ENCODE results near the gene ANXA11.

Gene ANXA11

DNA sequence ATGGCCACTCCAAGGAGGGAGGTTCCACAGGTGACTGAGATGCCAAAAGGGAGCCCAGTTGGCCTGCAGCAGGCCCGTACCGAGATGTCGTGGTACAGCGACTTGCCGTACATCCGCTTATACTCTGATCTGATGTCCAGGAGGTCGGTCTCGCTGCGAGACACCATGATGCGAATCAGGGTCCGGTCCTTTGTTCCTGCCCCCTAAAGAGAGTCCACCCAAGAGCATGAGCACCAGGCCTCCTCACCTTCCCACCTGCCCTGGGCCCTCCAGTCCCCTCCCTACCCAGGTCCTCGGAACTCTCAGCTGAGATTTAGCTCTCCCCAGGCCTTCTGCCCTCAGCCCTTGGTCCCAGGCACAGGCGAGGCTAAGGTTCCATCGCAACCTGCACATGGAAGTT lies 47.8 kb downstream of the ANXA11 start:
- no peak overlapping the region for H3K27ac ChIP-seq
- no peak for DNase-seq (ENCODE audit: low read depth, low spot score)
- no peak overlapping the region for H3K9ac ChIP-seq (ENCODE audit: insufficient read length)
- no peak overlapping the region for H3K4me3 ChIP-seq
- no peak for TF ChIP-seq POLR2AphosphoS5 (IDR thresholded peaks at IDR 0.05; ENCODE audit: borderline replicate concordance, low read depth, low read length)
- no peak for TF ChIP-seq EZH2 (IDR thresholded peaks at IDR 0.05)
- no peak for TF ChIP-seq FOXP2 (optimal IDR thresholded peaks at IDR 0.05; ENCODE audit: control extremely low read depth, extremely low read length, insufficient read depth)
- H3K9me3 ChIP-seq (ENCODE audit: low read depth, low read length) = no peaks in the 10 kb centered on the region
- H3K36me3 ChIP-seq (ENCODE audit: insufficient read depth, low read length) = peaks cover 22% of the 10 kb centered on the region

DNA sequence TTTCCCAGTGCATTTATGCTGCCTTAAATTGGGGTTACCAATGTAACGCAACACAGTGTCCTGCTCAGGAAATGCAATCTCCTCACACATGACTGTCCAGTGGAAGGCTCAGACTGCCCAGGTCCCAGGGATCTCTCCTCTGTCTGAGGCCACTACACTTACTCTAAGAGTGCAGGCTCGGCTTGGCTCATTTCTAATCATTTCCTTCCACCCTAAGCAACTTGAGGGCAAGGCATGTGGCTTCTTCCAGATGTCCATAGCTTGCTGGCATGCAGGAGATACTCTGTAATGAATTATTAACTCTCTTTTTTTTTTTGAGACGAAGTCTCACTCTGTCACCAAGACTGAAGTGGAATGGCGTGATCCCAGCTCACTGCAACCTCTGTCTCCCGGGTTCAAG lies 49.1 kb downstream of the ANXA11 start:
- Histone ChIP-seq H3K4me3 (no peak overlapping the region), H3K27ac (no peak overlapping the region), H3K9me3 (ENCODE audit: low read depth, low read length) (no peaks in the 10 kb centered on the region), H3K9ac (ENCODE audit: insufficient read length) (no peak overlapping the region), H3K36me3 (ENCODE audit: insufficient read depth, low read length) (peaks cover 22% of the 10 kb centered on the region)
- no peak for TF ChIP-seq EZH2 (IDR thresholded peaks at IDR 0.05)
- TF ChIP-seq POLR2AphosphoS5 (IDR thresholded peaks at IDR 0.05; ENCODE audit: borderline replicate concordance, low read depth, low read length) = no peak
- TF ChIP-seq FOXP2 (optimal IDR thresholded peaks at IDR 0.05; ENCODE audit: control extremely low read depth, extremely low read length, insufficient read depth) = no peak
- no peak for DNase-seq (ENCODE audit: low read depth, low spot score)

DNA sequence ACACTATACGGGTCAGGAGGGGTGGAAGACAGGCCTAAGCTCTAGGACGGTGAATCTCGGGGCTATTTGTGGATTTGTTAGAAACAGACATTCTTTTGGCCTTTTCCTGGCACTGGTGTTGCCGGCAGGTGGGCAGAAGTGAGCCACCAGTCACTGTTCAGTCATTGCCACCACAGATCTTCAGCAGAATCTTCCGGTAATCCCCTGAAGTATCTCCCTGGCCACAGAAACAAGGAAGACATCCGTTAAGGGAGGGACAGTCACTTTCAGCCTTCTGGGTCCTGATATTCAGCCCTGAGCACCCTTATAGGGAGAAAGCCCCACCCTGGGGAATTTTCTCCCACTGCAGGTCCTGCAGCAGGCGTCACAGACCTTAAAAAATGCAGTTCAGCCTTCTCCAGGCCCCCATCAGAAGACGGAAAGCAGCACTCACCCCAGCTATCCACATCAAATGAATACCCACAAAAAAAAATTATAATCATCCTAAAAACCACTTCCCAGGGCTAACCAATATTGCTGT lies 49.6 kb downstream of the ANXA11 start:
- H3K9ac ChIP-seq (ENCODE audit: insufficient read length) = no peak overlapping the region
- no peaks in the 10 kb centered on the region for H3K9me3 ChIP-seq (ENCODE audit: low read depth, low read length)
- H3K4me3 ChIP-seq = no peak overlapping the region
- TF ChIP-seq POLR2AphosphoS5 (IDR thresholded peaks at IDR 0.05; ENCODE audit: borderline replicate concordance, low read depth, low read length) = no peak
- no peak for DNase-seq (ENCODE audit: low read depth, low spot score)
- no peak overlapping the region for H3K27ac ChIP-seq
- H3K36me3 ChIP-seq (ENCODE audit: insufficient read depth, low read length) = peaks cover 22% of the 10 kb centered on the region

DNA sequence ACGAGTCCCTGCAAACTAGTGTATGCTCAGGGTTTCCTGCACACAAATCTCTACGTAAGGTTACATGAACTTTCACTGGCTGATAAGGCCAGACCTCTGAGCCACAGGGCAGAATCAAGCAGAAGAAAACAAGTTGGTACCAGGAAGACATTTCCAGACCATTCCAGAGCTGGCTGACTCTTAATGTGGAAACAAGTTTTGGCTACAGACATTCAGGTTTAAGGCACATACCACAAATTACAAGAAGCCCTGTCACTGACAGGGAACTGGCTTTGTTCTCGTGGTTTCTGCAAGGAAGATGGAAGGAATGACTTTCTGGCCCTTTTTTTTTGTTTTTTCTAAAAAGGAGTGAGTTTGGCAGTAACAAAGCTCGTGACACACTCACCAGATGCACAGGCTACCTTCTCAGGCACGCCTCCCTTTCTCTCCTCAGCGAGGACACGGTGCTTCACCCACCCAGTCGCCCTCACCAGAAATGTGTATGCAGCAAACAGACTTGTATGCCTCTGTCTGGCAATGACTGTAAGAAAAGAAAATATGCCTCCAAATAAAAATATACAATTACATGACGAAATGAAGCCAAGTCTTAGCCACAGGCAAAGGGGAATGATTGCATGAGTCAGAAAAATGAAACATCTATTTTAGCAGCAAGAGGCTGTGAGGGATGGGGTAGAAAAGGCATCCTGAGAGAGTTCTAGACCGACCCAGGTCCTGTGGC lies 50.2 kb downstream of the ANXA11 start:
- Histone ChIP-seq H3K36me3 (ENCODE audit: insufficient read depth, low read length) (peaks cover 22% of the 10 kb centered on the region), H3K4me3 (no peak overlapping the region), H3K27ac (no peak overlapping the region), H3K9me3 (ENCODE audit: low read depth, low read length) (no peaks in the 10 kb centered on the region), H3K9ac (ENCODE audit: insufficient read length) (no peak overlapping the region)
- TF ChIP-seq EZH2 (IDR thresholded peaks at IDR 0.05) (no peak), POLR2AphosphoS5 (IDR thresholded peaks at IDR 0.05; ENCODE audit: borderline replicate concordance, low read depth, low read length) (no peak), FOXP2 (optimal IDR thresholded peaks at IDR 0.05; ENCODE audit: control extremely low read depth, extremely low read length, insufficient read depth) (no peak)
- no peak for DNase-seq (ENCODE audit: low read depth, low spot score)

DNA sequence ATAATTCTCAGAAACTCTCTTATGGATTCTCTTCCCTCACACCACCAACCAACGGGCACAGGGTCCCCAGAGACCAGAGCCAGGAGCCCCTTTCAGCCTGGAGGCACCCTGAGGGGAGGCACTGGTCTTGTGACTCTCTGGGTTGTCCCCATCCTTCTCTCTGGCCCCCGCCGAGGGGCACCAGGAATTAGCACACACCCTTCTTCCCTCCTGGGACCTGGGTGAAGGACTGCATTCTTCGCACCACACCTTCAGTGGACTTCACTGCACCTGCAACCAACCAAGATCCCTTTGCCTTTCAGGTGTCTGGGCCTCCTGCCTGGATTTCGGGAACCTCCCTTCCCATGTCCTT lies 50.7 kb downstream of the ANXA11 start:
- H3K27ac ChIP-seq = no peak overlapping the region
- peaks cover 22% of the 10 kb centered on the region for H3K36me3 ChIP-seq (ENCODE audit: insufficient read depth, low read length)
- DNase-seq (ENCODE audit: low read depth, low spot score) = no peak
- no peak overlapping the region for H3K9ac ChIP-seq (ENCODE audit: insufficient read length)
- no peak for TF ChIP-seq POLR2AphosphoS5 (IDR thresholded peaks at IDR 0.05; ENCODE audit: borderline replicate concordance, low read depth, low read length)
- no peak for TF ChIP-seq EZH2 (IDR thresholded peaks at IDR 0.05)
- no peak for TF ChIP-seq FOXP2 (optimal IDR thresholded peaks at IDR 0.05; ENCODE audit: control extremely low read depth, extremely low read length, insufficient read depth)
- no peak overlapping the region for H3K4me3 ChIP-seq
- H3K9me3 ChIP-seq (ENCODE audit: low read depth, low read length) = no peaks in the 10 kb centered on the region

DNA sequence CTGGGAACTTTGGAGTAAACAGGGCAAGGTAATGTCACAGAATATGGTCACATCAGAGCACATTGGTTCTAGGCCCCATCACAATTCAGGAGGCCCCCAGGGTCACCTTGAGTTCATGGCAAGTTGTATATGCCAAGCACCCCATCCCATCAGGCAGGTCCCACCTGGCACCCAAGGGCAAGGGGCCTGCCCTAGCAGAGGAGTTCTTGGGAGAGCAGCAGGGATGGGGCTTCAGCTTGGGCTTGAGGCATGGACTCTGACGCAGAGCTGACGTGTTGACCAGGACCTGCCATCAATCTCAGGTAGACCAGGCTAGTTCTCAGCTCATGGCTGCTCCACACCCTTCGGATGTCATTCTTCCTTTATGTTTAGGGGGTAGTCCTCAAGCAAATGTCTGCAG lies 51.9 kb downstream of the ANXA11 start:
- no peak for DNase-seq (ENCODE audit: low read depth, low spot score)
- H3K36me3 ChIP-seq (ENCODE audit: insufficient read depth, low read length) = peaks cover 22% of the 10 kb centered on the region
- H3K9ac ChIP-seq (ENCODE audit: insufficient read length) = no peak overlapping the region
- no peak overlapping the region for H3K4me3 ChIP-seq
- TF ChIP-seq POLR2AphosphoS5 (IDR thresholded peaks at IDR 0.05; ENCODE audit: borderline replicate concordance, low read depth, low read length) = no peak
- H3K27ac ChIP-seq = no peak overlapping the region
- no peaks in the 10 kb centered on the region for H3K9me3 ChIP-seq (ENCODE audit: low read depth, low read length)

DNA sequence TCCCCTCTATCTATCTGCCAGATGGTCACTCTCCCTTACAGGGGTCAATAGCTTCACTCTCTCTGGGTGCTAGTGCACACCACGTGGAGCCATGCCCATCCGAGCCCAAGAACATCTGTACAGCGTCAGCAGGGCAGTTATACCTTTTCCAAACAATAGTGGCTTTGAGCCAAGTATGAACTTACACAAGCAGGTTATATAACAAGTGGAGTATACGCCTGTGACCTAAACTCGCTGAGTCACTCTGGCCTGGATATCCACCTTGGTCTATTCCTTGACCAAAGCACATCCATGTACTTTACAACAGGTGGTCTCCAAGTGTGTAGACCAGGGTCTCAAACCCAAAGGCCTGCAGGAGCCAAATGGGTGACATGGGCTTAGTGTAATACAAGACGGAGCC lies 52.5 kb downstream of the ANXA11 start:
- no peak overlapping the region for H3K4me3 ChIP-seq
- no peak for DNase-seq (ENCODE audit: low read depth, low spot score)
- TF ChIP-seq FOXP2 (optimal IDR thresholded peaks at IDR 0.05; ENCODE audit: control extremely low read depth, extremely low read length, insufficient read depth) = no peak
- no peak for TF ChIP-seq POLR2AphosphoS5 (IDR thresholded peaks at IDR 0.05; ENCODE audit: borderline replicate concordance, low read depth, low read length)
- no peak for TF ChIP-seq EZH2 (IDR thresholded peaks at IDR 0.05)
- H3K27ac ChIP-seq = no peak overlapping the region
- H3K9me3 ChIP-seq (ENCODE audit: low read depth, low read length) = no peaks in the 10 kb centered on the region
- peaks cover 21% of the 10 kb centered on the region for H3K36me3 ChIP-seq (ENCODE audit: insufficient read depth, low read length)
- no peak overlapping the region for H3K9ac ChIP-seq (ENCODE audit: insufficient read length)

DNA sequence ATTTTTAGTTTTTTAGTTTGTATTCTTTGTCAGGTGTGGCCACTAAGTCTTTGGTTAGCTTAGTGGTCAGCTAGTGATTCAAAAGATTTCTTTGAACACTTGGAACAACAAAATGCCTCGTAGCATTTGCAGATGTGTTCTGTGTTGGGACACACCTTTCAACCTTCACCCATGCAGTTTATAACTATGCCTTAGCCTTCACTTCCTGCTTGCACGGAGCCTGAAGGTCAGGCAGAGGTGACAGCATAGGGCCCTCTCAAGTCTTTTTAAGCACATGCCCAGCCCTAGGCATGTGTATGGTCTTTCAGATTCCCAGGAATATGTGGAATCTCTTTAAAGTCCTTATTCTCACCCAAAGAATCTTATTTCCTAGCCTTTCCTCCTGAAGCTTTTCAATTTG lies 55.2 kb downstream of the ANXA11 start:
- Histone ChIP-seq H3K4me3 (no peak overlapping the region), H3K9me3 (ENCODE audit: low read depth, low read length) (no peaks in the 10 kb centered on the region), H3K9ac (ENCODE audit: insufficient read length) (no peak overlapping the region), H3K27ac (no peak overlapping the region), H3K36me3 (ENCODE audit: insufficient read depth, low read length) (peaks cover 9% of the 10 kb centered on the region; the same call in 1 of the 2 replicates)
- TF ChIP-seq POLR2AphosphoS5 (IDR thresholded peaks at IDR 0.05; ENCODE audit: borderline replicate concordance, low read depth, low read length) = no peak
- TF ChIP-seq EZH2 (IDR thresholded peaks at IDR 0.05) = no peak
- DNase-seq (ENCODE audit: low read depth, low spot score) = no peak

DNA sequence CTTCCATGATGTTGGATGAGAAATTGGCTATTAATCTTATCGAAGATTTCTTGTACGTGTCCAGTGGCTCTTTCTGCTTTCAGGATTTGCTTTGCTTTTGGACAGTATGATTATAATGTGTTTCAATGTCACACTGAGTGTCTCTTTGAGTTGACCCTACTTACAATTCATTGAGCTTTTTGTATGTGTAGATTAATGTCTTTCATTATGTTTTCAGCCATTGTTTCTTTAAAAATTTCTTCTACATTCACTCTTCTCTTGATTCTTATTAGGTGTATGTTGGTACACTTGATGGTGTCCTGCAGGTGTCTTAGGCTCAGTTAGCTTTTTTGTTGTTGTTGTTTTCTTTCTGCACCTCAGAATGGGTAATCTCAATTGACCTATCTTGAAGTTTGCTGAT lies 56.2 kb downstream of the ANXA11 start:
- H3K27ac ChIP-seq = no peak overlapping the region
- H3K9ac ChIP-seq (ENCODE audit: insufficient read length) = no peak overlapping the region
- no peak overlapping the region for H3K4me3 ChIP-seq
- DNase-seq (ENCODE audit: low read depth, low spot score) = no peak
- no peak for TF ChIP-seq EZH2 (IDR thresholded peaks at IDR 0.05)
- TF ChIP-seq FOXP2 (optimal IDR thresholded peaks at IDR 0.05; ENCODE audit: control extremely low read depth, extremely low read length, insufficient read depth) = no peak
- TF ChIP-seq POLR2AphosphoS5 (IDR thresholded peaks at IDR 0.05; ENCODE audit: borderline replicate concordance, low read depth, low read length) = no peak
- no peaks in the 10 kb centered on the region for H3K9me3 ChIP-seq (ENCODE audit: low read depth, low read length)
- H3K36me3 ChIP-seq (ENCODE audit: insufficient read depth, low read length) = peaks cover 3% of the 10 kb centered on the region; the same call in 1 of the 2 replicates

All from SK-N-MC (cell line).